Testis (tissue), 2 donors: Measurements from ENCODE around the gene SEMA3B.

ENCODE experiments used
- POLR2A ChIP-seq: fragments of 450-650 bp; IDR thresholded peaks from one replicate; pipeline ENCODE4 v1.6.1; 2017; ENCODE audit warnings: antibody characterized with exemption, mild to moderate bottlenecking, moderate library complexity
- TF ChIP-seq, protein P1 (sequence below), 3 experiments: fragments of 450-650 bp in 2 of 3; fragments of 200-600 bp in 1 of 3; sonication (generic) in 1 of 3; IDR thresholded peaks; one replicate each; pipeline ENCODE4 v1.5.1; 2016 to 2019; ENCODE audit warnings: antibody characterized with exemption in 3 of 3, mild to moderate bottlenecking in 2 of 3, moderate library complexity in 1 of 3

GRCh38 chr3:50275141-50275995 lies 6.4 kb downstream of the SEMA3B start:
- TF ChIP-seq, protein P1, sequence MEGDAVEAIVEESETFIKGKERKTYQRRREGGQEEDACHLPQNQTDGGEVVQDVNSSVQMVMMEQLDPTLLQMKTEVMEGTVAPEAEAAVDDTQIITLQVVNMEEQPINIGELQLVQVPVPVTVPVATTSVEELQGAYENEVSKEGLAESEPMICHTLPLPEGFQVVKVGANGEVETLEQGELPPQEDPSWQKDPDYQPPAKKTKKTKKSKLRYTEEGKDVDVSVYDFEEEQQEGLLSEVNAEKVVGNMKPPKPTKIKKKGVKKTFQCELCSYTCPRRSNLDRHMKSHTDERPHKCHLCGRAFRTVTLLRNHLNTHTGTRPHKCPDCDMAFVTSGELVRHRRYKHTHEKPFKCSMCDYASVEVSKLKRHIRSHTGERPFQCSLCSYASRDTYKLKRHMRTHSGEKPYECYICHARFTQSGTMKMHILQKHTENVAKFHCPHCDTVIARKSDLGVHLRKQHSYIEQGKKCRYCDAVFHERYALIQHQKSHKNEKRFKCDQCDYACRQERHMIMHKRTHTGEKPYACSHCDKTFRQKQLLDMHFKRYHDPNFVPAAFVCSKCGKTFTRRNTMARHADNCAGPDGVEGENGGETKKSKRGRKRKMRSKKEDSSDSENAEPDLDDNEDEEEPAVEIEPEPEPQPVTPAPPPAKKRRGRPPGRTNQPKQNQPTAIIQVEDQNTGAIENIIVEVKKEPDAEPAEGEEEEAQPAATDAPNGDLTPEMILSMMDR (IDR thresholded peaks at IDR 0.05), result no peak
- no peak for TF ChIP-seq POLR2A
